Measurements from ENCODE around the gene GPR31. TPM values are rescaled to one million over a fixed set of nuclear protein-coding genes. Genes with fewer than 3 reads are reported as not detected.

Gene GPR31
- total and polyA plus RNA-seq, 2 donors (not counting 3 experiments of a cell fraction or from before 2014, with no cell fraction given), result not detected

DNA sequence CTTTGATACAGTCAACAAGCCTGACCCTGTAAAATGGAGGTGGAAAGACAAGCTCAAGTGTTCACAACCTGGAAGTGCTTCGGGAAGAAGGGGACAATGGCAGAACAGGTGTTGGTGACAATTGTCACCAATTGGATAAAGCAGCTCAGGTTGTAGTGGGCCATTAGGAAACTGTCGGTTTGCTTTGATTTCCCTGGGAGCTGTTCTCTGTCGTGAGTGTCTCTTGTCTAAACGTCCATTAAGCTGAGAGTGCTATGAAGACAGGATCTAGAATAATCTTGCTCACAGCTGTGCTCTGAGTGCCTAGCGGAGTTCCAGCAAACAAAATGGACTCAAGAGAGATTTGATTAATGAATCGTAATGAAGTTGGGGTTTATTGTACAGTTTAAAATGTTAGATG lies 19.9 kb downstream of the GPR31 start:
- no peak overlapping the region for H3K4me3 ChIP-seq (replicated peaks in 1 of 3; ENCODE audit: insufficient read depth in 1 of 3, low read depth in 1 of 3, low read length in 3 of 3)
- BruUV-seq (replicated peaks), result no TSS peak
- dilution Hi-C loops (cut with MboI; ENCODE audit: extremely low pct_ligation_motif_present, low sequenced_read_pairs) (no loop called here), intact Hi-C loops (cut with micrococcal nuclease) (no loop called here)
- no peaks in the 10 kb centered on the region for H3K79me2 ChIP-seq (ENCODE audit: control insufficient read depth, insufficient read depth, low read length)
- ChIA-PET POLR2A (no interaction called here), CTCF (no interaction called here)
- H3K9me1 ChIP-seq (replicated peaks; ENCODE audit: control insufficient read depth, extremely low read depth, insufficient read depth, low read length), result no peaks in the 10 kb centered on the region
- no peaks in the 10 kb centered on the region for H3K36me3 ChIP-seq (ENCODE audit: control insufficient read depth in 2 of 2, extremely low read depth in 1 of 2, insufficient read depth in 2 of 2, low read length in 2 of 2)
- no peak for FAIRE-seq
- TF ChIP-seq POLR2AphosphoS5 (IDR thresholded peaks at IDR 0.05; ENCODE audit: insufficient read depth, low read depth, low read length) (no peak), POLR2A (IDR thresholded peaks at IDR 0.05; ENCODE audit: low read depth, low read length) (no peak), EZH2 (IDR thresholded peaks at IDR 0.05; ENCODE audit: borderline replicate concordance, low read depth, low read length, severe bottlenecking) (no peak), FOS (IDR thresholded peaks at IDR 0.05; ENCODE audit: borderline replicate concordance, insufficient read depth, low read length) (no peak), MYC (IDR thresholded peaks at IDR 0.05; ENCODE audit: low read depth, low read length) (no peak), JUN (IDR thresholded peaks at IDR 0.05; ENCODE audit: borderline replicate concordance, insufficient read depth, insufficient read length, low read depth) (no peak), GATA2 (IDR thresholded peaks at IDR 0.05; ENCODE audit: insufficient read depth, insufficient read length, low read depth, low read length) (no peak)
- TF ChIP-seq, protein P1, sequence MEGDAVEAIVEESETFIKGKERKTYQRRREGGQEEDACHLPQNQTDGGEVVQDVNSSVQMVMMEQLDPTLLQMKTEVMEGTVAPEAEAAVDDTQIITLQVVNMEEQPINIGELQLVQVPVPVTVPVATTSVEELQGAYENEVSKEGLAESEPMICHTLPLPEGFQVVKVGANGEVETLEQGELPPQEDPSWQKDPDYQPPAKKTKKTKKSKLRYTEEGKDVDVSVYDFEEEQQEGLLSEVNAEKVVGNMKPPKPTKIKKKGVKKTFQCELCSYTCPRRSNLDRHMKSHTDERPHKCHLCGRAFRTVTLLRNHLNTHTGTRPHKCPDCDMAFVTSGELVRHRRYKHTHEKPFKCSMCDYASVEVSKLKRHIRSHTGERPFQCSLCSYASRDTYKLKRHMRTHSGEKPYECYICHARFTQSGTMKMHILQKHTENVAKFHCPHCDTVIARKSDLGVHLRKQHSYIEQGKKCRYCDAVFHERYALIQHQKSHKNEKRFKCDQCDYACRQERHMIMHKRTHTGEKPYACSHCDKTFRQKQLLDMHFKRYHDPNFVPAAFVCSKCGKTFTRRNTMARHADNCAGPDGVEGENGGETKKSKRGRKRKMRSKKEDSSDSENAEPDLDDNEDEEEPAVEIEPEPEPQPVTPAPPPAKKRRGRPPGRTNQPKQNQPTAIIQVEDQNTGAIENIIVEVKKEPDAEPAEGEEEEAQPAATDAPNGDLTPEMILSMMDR (IDR thresholded peaks at IDR 0.05; ENCODE audit: extremely low read depth in 1 of 2, insufficient read depth in 1 of 2, low read depth in 1 of 2, low read length in 2 of 2), result no peak
- TF ChIP-seq, protein P2, sequence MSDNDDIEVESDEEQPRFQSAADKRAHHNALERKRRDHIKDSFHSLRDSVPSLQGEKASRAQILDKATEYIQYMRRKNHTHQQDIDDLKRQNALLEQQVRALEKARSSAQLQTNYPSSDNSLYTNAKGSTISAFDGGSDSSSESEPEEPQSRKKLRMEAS (IDR thresholded peaks at IDR 0.05; ENCODE audit: insufficient read depth, insufficient read length), result no peak
- no peak overlapping the region for H3K27ac ChIP-seq (ENCODE audit: insufficient read depth, low read depth, low read length)
- no peak overlapping the region for H3K4me2 ChIP-seq (ENCODE audit: insufficient read depth, low read length)
- no peaks in the 10 kb centered on the region for H3K27me3 ChIP-seq (ENCODE audit: control insufficient read depth in 2 of 2, insufficient read depth in 2 of 2, low read length in 2 of 2)
- no peaks in the 10 kb centered on the region for H4K20me1 ChIP-seq (replicated peaks; ENCODE audit: control insufficient read depth, extremely low read depth, insufficient read depth, low read length)
- no peaks in the 10 kb centered on the region for H3K4me1 ChIP-seq (ENCODE audit: control insufficient read depth, extremely low read depth, insufficient read depth, low read length)
- no peaks in the 10 kb centered on the region for H3K9me3 ChIP-seq (replicated peaks; ENCODE audit: control insufficient read depth, insufficient read depth, low read length)
- no peak overlapping the region for H2AFZ ChIP-seq (ENCODE audit: low read depth, low read length)
- H3K9ac ChIP-seq (replicated peaks; ENCODE audit: extremely low read depth, insufficient read depth, low read length), result no peak overlapping the region
- no peak for DNase-seq (ENCODE audit: low read depth, low spot score)
